Stimulated activated CD8-positive, alpha-beta memory T cell treated with anti-CD3 and anti-CD28 coated beads, Interleukin-4, amount 100 ng/mL, for 1 hour (primary cell): ENCODE results near the gene SH2D1B.

Source experiments
- DNase-seq, 2 donors: peaks; one replicate each; pipeline ENCODE4 v3.0.0-alpha.2; 2020; ENCODE audit warnings: low read depth in 2 of 2, low spot score in 1 of 2

Gene SH2D1B

DNA sequence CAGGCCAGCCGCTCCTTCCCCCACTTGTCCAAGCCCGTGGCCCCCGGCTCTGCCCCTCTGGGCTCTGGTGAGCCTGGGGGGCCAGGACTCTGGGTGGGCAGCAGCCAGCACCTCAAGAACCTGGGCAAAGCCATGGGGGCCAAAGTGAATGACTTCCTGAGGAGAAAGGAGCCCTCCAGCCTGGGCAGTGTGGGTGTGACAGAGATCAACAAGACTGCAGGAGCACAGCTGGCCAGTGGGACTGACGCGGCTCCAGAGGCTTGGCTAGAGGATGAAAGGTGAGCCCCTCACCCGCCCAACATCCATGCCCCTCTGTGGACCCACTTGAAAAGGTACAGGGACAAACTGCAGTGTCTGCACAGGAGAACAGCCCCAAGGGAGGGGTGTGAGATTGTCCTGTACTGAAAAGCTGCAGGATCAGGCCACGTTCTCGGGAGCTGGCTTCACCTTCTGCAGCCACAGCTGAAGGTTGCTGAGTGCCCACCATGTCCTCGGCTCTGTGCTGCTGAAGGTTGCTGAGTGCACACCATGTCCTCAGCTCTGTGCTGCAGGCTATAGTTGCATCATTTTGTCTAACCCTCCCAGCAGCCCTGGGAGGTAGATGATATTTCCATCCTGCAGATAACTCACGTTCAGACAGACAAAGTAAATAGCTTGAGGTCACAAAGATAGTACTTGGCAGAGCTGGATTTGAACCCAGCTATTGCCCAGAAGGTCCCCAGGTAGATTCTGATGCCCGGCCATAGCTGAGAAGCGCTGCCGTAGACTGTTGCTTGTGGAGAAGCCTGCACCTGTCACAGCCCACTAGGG is 29.8 kb downstream of the SH2D1B start:
- no peak for DNase-seq

DNA sequence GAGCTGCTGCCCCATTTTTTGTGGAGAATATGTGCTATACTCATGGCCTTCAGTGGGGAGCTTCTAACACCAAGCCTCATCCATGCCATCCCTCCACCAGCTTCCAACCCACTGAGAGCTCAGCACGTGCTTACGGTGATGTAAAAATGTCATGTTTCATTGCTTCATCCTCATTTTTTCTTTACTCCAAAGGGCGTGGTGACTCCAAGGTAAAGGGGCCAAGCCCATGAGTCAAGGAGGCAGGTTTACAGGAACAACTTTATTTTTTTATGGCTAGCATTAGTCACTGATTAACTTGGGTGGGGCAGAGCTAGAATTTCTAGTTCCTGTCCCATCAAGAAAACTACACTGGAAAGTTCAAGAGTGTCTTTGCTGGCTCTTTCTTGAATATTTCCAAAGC is 30.6 kb downstream of the SH2D1B start, which contains the start of gene C1orf226:
Gene C1orf226 (plus strand): TSS at position 346 of the 400 bp plus-strand sequence. CDS start 174 bp downstream, outside the sequence.
- DNase-seq: no peak

DNA sequence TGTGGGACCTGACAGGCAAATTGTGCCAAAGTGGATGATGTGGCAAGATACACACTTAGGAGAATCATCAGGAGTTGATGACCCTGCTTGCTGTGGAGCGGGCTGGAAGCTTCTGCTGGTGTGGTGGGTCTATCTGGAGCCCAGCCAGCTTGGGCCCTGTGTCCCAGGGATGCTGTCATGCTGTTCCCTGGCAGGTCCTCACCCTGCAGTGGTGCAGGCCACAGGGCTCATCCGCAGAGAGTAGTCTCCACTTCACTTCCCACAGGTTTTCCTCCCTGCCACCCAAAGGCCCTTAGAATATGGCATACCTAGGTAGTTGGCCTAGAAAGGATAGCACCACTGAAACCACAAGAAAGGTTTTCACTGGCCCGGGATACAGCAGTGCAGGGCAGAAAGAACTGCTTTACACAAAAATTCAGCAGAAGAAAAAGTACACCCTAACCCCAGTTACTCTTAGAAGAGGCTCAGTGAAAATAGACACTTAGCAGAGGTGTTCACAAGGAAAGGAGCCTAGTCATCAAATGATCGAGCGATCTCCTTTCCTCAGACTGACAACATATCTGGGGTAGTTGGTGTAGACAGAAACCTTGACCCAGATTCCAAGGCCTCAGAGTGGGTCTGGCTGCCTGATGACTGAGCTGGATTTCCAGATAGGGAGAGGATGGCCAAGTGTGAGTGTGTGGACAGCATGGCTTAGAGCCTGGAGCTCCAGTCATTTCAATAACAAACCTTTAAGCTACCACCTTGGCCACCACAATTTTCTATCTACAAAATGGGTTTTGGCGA is 31.7 kb downstream of the SH2D1B start:
- DNase-seq: no peak

- no peak for DNase-seq
Measured at GRCh38 chr1:162376691-162377090, 35.2 kb downstream of the SH2D1B start, which contains the start of gene SPATA46. Gene SPATA46, minus strand, starts transcription at chr1:162376854. Its CDS starts 64 bp downstream, at chr1:162376790.

GRCh38 chr1:162375463-162375862 is 36.5 kb downstream of the SH2D1B start:
- no peak for DNase-seq

DNA sequence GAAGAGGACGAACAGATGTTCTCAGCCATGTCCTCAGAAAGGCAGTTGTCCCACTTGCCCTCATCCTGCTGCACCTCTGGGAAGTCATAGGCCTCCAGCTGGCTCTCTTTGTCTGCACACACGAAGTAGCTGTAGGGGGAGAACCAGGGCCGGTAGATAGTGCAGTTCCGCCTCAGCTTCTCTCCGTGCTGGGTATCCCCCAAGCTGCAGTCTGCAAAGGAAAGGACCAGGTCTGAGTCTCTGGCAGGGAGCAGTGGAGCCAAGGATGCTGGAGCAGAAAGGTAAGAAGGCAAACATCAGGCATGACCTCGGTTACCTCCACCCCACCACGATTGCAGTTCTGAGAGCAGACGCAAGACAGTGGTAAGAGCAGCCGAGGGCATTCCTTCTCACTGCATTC is 37.5 kb downstream of the SH2D1B start:
- DNase-seq: no peak

- no peak for DNase-seq
Measured at GRCh38 chr1:162373541-162374260, 38.2 kb downstream of the SH2D1B start.

DNA sequence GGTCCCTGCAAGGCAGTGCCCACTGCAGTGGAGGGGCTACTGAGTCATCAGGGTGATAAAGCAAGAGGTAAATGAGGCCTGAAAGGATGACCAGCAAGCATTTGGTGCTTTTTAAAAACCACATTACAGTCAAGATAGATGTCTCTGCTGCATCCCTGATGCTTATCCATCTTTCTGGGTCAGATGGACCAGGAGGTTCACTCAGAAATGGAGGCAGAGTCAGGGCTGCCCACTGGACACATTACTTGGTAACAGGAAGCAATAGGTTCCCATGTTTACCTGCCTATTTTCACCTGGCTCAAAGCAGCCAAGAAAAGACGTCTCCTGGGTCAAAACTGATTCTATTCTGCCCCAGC is 38.9 kb downstream of the SH2D1B start:
- no peak for DNase-seq

GRCh38 chr1:162372159-162373071 is 39.5 kb downstream of the SH2D1B start:
- no peak for DNase-seq

- DNase-seq: no peak
Measured at GRCh38 chr1:162371611-162372010, 40.3 kb downstream of the SH2D1B start.

DNA sequence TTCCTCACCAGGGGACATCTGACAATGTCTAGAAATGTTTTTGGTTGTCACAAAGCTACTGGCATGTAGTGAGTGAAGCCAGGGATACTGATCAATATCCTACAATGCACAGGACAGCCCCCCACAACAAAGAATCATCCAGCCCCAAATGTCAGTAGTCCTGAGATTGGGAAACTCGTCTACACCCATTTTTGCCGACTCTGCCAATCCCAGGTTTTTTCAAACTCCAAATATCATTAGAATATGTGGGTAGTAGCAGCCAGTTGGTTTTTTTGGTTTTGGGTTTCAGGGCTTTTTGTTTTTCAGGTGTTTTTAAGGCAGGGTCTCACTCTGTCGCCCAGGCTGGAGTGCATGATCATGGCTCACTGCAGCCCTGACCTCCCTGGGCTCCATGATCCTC is 41.2 kb downstream of the SH2D1B start:
- no peak for DNase-seq

DNA sequence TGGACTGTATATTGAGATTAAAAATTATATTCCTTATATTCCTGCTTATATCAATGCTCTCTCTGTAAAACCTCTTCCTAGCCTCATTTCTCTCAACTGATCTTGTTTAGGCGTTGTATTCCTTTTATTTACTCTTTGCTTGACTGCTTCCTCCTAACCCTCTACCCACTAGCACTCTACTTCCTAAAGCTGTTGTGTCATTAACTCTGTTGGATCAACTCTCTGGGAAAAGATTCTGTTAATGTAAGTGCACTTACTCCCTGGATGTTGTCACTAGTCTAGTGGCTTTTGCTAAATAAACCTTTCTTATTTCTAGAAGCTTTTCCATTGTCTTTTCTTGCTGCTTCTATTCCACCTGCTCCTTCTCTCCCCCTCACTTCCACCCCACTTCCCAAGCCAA is 41.8 kb downstream of the SH2D1B start:
- no peak for DNase-seq

GRCh38 chr1:162369571-162369970 is 42.4 kb downstream of the SH2D1B start:
- no peak for DNase-seq

DNA sequence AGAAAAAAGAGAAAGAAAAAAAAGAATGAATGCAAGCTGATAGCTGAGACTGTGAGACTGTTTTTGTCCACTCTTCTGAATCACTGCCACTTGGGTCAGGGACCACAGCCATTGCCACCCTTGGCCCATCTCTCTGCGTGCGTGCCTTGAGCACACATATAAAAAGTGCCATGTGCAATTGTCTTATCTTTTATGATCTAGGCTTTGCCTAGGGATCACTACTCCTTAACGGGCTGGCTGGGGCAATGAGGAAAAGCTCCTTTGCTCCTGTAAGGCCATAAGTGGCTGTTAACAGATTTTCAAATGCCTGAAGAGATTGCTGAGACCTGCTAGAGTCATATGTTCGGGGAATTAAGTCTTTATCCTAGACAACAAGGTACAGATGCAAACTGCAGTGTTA is 43.5 kb downstream of the SH2D1B start:
- DNase-seq: no peak

DNA sequence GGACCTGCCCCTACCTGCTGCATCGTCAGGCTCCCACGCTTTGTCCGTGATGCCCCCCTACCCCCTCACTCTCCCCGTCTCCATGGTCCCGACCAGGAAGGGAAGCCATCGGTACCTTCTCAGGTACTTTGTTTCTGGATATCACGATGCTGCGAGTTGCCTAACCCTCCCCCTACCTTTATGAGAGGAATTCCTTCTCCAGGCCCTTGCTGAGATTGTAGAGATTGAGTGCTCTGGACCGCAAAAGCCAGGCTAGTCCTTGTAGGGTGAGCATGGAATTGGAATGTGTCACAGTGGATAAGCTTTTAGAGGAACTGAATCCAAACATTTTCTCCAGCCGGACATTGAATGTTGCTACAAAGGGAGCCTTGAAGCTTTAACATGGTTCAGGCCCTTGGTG is 44.2 kb downstream of the SH2D1B start:
- DNase-seq: no peak

DNA sequence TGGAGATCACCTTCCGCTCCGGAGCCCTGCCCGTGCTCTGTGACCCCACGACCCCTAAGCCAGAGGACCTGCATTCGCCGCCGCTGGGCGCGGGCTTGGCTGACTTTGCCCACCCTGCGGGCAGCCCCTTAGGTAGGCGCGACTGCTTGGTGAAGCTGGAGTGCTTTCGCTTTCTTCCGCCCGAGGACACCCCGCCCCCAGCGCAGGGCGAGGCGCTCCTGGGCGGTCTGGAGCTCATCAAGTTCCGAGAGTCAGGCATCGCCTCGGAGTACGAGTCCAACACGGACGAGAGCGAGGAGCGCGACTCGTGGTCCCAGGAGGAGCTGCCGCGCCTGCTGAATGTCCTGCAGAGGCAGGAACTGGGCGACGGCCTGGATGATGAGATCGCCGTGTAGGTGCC is 44.9 kb downstream of the SH2D1B start:
- no peak for DNase-seq

DNA sequence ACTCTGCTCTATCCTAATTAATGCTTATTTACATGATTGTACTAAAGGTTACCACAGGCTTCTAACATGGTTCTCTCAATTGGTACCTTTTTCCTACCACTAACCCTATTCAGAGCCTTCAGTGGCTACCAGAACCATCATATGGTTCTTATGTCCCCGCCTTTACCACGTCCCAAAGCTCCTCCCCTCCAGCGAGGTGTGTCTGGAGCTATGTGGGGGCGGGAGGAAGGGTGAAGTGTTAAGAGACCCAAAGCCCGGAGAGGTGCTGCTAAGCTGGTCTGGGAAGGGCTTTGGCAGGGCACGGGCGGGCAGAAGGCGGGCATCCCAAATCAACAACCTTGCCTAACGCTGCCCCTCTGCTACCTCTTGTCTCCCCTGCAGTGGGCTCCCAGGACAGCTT is 45.3 kb downstream of the SH2D1B start:
- DNase-seq: no peak

DNA sequence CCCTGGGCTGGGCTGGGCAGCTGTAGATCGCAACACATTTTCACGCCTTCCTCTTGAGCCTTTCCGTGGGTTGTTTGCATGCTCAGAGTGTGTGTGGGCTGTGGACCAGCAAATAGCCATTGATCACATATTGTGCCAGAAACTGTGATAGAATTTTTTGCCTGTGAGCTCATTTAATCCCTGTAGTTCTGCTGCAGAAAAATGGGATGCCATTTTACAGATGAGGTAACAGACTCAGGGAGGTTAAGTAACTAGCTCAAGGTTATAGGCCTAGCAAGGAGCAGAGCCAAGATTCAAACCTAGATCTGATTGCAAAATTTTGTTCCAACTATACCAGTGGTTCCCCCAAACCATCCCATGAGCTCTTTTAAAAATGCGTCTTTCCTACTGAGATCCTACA is 45.8 kb downstream of the SH2D1B start:
- no peak for DNase-seq

DNA sequence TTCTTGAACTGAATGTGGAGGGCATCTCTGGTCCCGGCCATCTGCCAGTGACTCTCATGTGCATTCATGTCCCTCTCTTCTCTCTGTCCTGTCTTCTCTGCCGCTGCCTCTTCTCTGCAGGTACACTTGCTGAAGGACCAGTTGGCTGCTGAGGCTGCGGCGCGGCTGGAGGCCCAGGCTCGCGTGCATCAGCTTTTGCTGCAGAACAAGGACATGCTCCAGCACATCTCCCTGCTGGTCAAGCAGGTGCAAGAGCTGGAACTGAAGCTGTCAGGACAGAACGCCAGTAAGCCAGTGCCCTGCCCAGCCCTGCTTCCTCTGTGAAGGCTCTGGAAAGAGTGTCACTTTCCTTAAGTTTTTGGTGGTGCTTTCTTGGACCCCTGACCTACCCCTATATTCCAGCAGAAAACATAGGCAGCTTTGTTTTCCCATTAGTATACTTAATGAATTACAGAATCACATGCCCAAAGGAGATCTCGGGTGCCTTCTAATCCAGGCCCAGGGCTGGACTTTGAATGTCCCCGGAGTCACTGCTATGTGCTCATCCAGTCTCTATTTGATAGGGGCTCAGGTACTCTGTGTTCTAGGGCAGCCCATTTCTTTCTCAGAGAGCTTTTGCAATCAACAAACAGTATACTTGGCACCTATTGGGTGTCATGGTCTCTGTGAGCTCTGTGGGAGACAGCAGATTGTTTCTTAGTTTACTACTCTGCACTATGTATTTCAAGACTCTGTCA is 46.5 kb downstream of the SH2D1B start:
- DNase-seq: no peak

GRCh38 chr1:162364498-162364897 is 47.4 kb downstream of the SH2D1B start:
- DNase-seq: no peak
